Astrocyte of the cerebellum (primary cell): ENCODE data around the gene MAPK8.

ENCODE experiments used
- DNase-seq: peaks from one replicate; pipeline ENCODE4 v3.0.0-alpha.2; 2011; ENCODE audit warnings: low read depth
- H3K4me3 ChIP-seq: 2 replicates; pipeline ENCODE4 v1.5.1; 2011; ENCODE audit warnings: mild to moderate bottlenecking, low read depth, low read length, moderate library complexity
- CTCF ChIP-seq: IDR thresholded peaks from 2 replicates; pipeline ENCODE4 v1.5.1; 2012; ENCODE audit warnings: low read length, low read depth, moderate library complexity, mild to moderate bottlenecking; ENCODE audit errors: missing control alignments
- in situ Hi-C: cut with HindIII; loops from 2 replicates; pipeline ENCODE4 v1.10.0; 2017; ENCODE audit warnings: low sequenced_read_pairs

Gene MAPK8

GRCh38 chr10:48400850-48401220, 94.4 kb downstream of the MAPK8 start:
- H3K4me3 ChIP-seq = no peak overlapping the region
- DNase-seq = no peak
- in situ Hi-C loops = no loop called here
- TF ChIP-seq CTCF = no peak

GRCh38 chr10:48404646-48405045, 98.2 kb downstream of the MAPK8 start:
- TF ChIP-seq CTCF = no peak
- H3K4me3 ChIP-seq = no peak overlapping the region
- in situ Hi-C loops = no loop called here
- DNase-seq = no peak

GRCh38 chr10:48406204-48406603, 99.7 kb downstream of the MAPK8 start:
- in situ Hi-C loops = no loop called here

GRCh38 chr10:48406658-48407057, 100.2 kb downstream of the MAPK8 start:
- TF ChIP-seq CTCF = no peak
- no peak overlapping the region for H3K4me3 ChIP-seq
- in situ Hi-C loops = no loop called here
- DNase-seq = no peak

More at GRCh38 chr10:48406204-48406603, 99.7 kb downstream of the MAPK8 start:
- TF ChIP-seq CTCF = no peak
- H3K4me3 ChIP-seq = no peak overlapping the region
- no peak for DNase-seq

DNA sequence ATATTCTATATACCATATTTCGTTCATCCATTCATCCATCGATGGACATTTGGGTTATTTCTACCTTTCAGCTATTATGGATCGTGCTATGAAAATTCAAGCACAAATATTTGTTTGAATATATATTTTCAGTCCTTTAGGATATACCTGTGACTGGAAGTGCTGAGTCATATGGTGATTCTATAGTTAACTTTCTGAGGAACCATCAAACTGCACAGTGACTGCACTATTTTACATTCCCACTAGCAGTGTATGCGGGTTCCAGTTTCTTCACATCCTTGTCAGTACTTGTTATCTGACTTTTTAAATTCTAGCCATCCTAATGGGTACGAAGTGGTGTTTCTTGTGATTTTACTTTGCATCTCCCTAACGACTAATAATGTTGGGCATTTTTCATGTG, 104.0 kb downstream of the MAPK8 start:
- TF ChIP-seq CTCF = no peak
- no peak for DNase-seq
- in situ Hi-C loops = no loop called here
- no peak overlapping the region for H3K4me3 ChIP-seq

DNA sequence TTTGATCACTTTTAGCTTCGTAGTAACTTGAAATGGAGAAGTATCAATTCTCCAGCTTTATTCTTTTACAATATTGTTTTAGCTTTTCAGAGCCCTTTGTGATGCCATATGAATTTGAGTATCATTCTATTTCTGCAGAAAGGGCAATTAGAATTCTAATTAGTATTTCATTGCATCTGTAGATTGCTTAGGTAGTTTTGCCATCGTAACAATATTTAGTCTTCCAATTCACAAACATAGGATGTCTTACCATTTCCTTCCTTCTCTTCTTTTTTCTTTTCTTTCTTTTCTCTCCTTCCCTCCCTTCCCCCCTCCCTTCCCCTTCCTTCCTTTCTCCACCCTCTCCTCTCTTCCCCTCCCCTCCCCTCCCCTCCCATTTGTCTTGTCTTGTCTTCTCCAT, 105.0 kb downstream of the MAPK8 start:
- no peak for DNase-seq
- no peak overlapping the region for H3K4me3 ChIP-seq
- in situ Hi-C loops = no loop called here
- no peak for TF ChIP-seq CTCF

- H3K4me3 ChIP-seq = no peak overlapping the region
- in situ Hi-C loops = no loop called here
- no peak for DNase-seq
- no peak for TF ChIP-seq CTCF
Observed at GRCh38 chr10:48412081-48412480, 105.6 kb downstream of the MAPK8 start.
